Activated T-cell treated with anti-CD3 and anti-CD28 coated beads for 4 hours (primary cell): ENCODE results near the gene ERGIC2.
"Not testable (repeated sequence)": the region's sequence is repeated elsewhere in the genome, so short reads cannot be mapped to it uniquely, and the experiment has no call there.

Experiments used
- DNase-seq: peaks from one replicate; pipeline ENCODE4 v3.0.0-alpha.2; 2020

ERGIC2 gene

GRCh38 chr12:29380536-29381523 lies at the start of gene ERGIC2:
TSS of gene ERGIC2 (minus strand) at chr12:29381172. CDS start at chr12:29371633, 9,539 bp downstream.
- peak; percentile 88 for DNase-seq

GRCh38 chr12:29430716-29431044 lies 49.7 kb upstream of the ERGIC2 start:
- DNase-seq, result no peak

- DNase-seq, result no peak
Observed at GRCh38 chr12:29429999-29430715, 49.2 kb upstream of the ERGIC2 start.

- no peak for DNase-seq
Observed at GRCh38 chr12:29428633-29429032, 47.7 kb upstream of the ERGIC2 start.

- no peak for DNase-seq
Observed at GRCh38 chr12:29427964-29428363, 47.0 kb upstream of the ERGIC2 start.

- DNase-seq, result no peak
Observed at GRCh38 chr12:29426498-29426897, 45.5 kb upstream of the ERGIC2 start.

GRCh38 chr12:29425722-29426121 lies 44.8 kb upstream of the ERGIC2 start:
- no peak for DNase-seq

- no peak for DNase-seq
Observed at GRCh38 chr12:29416748-29417147, 35.8 kb upstream of the ERGIC2 start.

GRCh38 chr12:29415111-29415510 lies 34.1 kb upstream of the ERGIC2 start:
- DNase-seq, result no peak

- DNase-seq, result no peak
Observed at GRCh38 chr12:29414368-29414767, 33.4 kb upstream of the ERGIC2 start.

GRCh38 chr12:29405561-29405960 lies 24.6 kb upstream of the ERGIC2 start:
- no peak for DNase-seq

GRCh38 chr12:29403991-29404390 lies 23.0 kb upstream of the ERGIC2 start:
- no peak for DNase-seq

- DNase-seq, result no peak
Observed at GRCh38 chr12:29402437-29402836, 21.5 kb upstream of the ERGIC2 start.

- no peak for DNase-seq
Observed at GRCh38 chr12:29398495-29398894, 17.5 kb upstream of the ERGIC2 start.

GRCh38 chr12:29396774-29397173 lies 15.8 kb upstream of the ERGIC2 start:
- DNase-seq, result no peak

- no peak for DNase-seq
Observed at GRCh38 chr12:29395356-29395755, 14.4 kb upstream of the ERGIC2 start.

- peak; percentile 32 for DNase-seq
Observed at GRCh38 chr12:29390419-29390818, 9.4 kb upstream of the ERGIC2 start.

GRCh38 chr12:29389295-29389919 lies 8.4 kb upstream of the ERGIC2 start:
- DNase-seq, result no peak

GRCh38 chr12:29386084-29386680 lies 5.2 kb upstream of the ERGIC2 start:
- not testable (repeated sequence) for DNase-seq

GRCh38 chr12:29385194-29385593 lies 4.2 kb upstream of the ERGIC2 start:
- DNase-seq, result not testable (repeated sequence)

- no peak for DNase-seq
Observed at GRCh38 chr12:29382251-29382650, 1.3 kb upstream of the ERGIC2 start.

- no peak for DNase-seq
Observed at GRCh38 chr12:29376118-29376517, 4.9 kb downstream of the ERGIC2 start.

- no peak for DNase-seq
Observed at GRCh38 chr12:29374913-29375312, 6.1 kb downstream of the ERGIC2 start.
